DND-41 (cell line): ENCODE measurements around the gene PRRC2C.

Experiments used
- EZH2 ChIP-seq: IDR thresholded peaks from 3 replicates; pipeline ENCODE4 v1.6.1; 2012; ENCODE audit warnings: borderline replicate concordance, low read depth, mild to moderate bottlenecking, moderate library complexity, low read length, inconsistent platforms; ENCODE audit not compliant: severe bottlenecking
- TF ChIP-seq, protein P1 (sequence below): IDR thresholded peaks from 2 replicates; pipeline ENCODE4 v1.5.1; 2012; ENCODE audit warnings: borderline replicate concordance, low read length, moderate library complexity, mild to moderate bottlenecking; ENCODE audit not compliant: poor library complexity, severe bottlenecking; ENCODE audit errors: extremely low read depth

DNA sequence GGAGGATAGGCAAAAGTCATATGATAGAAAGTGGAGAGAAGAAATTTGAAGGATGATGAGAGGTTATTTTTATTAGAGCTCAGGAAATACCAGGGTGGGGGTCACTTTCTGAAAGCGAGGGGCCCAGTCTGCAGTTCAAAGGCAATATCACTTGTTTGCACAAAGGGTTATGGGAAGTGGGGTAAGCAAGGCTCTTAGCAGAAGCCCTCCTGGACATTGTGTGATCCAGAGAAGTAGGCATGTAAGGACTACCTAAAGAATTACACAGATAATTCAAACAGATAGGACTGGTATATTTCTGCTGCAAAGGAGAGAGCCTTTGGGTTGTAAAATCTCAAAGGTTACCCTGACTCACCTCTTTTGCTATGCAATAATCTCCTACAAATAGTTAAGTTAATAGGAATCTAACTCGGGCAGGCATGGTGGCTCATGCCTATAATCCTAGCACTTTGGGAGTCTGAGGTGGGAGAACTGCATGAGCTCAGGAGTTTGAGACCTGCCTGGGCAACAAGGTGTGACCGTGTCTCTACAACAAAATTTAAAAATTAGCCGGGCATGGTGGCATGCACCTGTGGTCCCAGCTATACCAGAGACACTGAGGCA lies 25.2 kb upstream of the PRRC2C start:
- TF ChIP-seq, protein P1, sequence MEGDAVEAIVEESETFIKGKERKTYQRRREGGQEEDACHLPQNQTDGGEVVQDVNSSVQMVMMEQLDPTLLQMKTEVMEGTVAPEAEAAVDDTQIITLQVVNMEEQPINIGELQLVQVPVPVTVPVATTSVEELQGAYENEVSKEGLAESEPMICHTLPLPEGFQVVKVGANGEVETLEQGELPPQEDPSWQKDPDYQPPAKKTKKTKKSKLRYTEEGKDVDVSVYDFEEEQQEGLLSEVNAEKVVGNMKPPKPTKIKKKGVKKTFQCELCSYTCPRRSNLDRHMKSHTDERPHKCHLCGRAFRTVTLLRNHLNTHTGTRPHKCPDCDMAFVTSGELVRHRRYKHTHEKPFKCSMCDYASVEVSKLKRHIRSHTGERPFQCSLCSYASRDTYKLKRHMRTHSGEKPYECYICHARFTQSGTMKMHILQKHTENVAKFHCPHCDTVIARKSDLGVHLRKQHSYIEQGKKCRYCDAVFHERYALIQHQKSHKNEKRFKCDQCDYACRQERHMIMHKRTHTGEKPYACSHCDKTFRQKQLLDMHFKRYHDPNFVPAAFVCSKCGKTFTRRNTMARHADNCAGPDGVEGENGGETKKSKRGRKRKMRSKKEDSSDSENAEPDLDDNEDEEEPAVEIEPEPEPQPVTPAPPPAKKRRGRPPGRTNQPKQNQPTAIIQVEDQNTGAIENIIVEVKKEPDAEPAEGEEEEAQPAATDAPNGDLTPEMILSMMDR, result no peak
- TF ChIP-seq EZH2, result no peak
